ENCODE measurements around the gene SPANXC. TPM values are rescaled to one million over a fixed set of nuclear protein-coding genes. Genes with fewer than 3 reads are reported as not detected.

SPANXC gene
- total and polyA plus RNA-seq, 4 donors: not detected

- ATAC-seq (ENCODE audit: insufficient read depth, low FRiP score): no peak
- 77 to 87% methylated on average over 3 of the region's 3 CpGs for WGBS, 2 donors
- Histone ChIP-seq H3K4me1 (ENCODE audit: control insufficient read depth in 5 of 5, insufficient read depth in 5 of 5, low read length in 5 of 5) (no peaks in the 10 kb centered on the region), H3K27ac (ENCODE audit: low read depth in 1 of 2, low read length in 1 of 2) (no peak overlapping the region), H3K9ac (ENCODE audit: insufficient read depth in 1 of 2, low read length in 2 of 2) (no peak overlapping the region), H3K27me3 (ENCODE audit: control insufficient read depth in 3 of 3, insufficient read depth in 3 of 3, low read length in 2 of 3) (peaks cover 0 to 2% (median 0%) of the 10 kb centered on the region in 3 donors), H3K4me3 (no peak overlapping the region), H3K36me3 (ENCODE audit: control insufficient read depth in 4 of 4, insufficient read depth in 4 of 4, low read length in 4 of 4) (no peaks in the 10 kb centered on the region), H3K9me3 (ENCODE audit: control insufficient read depth in 4 of 4, insufficient read depth in 3 of 4, low read length in 3 of 4) (no peaks in the 10 kb centered on the region)
- DNase-seq: no peak
- TF ChIP-seq CTCF (IDR thresholded peaks at IDR 0.05; ENCODE audit: control extremely low read depth, extremely low read depth): no peak
Measured at GRCh38 chrX:141201962-141202361, 40.4 kb downstream of the SPANXC start.

Other genes starting within 250 kb of the SPANXC start
- not detected for gene SPANXB1, start 239.9 kb downstream of the SPANXC start, total RNA-seq
- not detected for gene SPANXB1, start 239.9 kb downstream of the SPANXC start, polyA plus RNA-seq
- 10 to 100 TPM; 20.1 to 21.6 TPM for gene LDOC1, start 65.4 kb downstream of the SPANXC start, total RNA-seq
- gene LDOC1, start 65.4 kb downstream of the SPANXC start, polyA plus RNA-seq: 10 to 100 TPM in 1 of 2 donors, 1 to 10 TPM in 1; 9.9 to 21.7 TPM